Dendritic cell treated with granulocyte-macrophage colony-stimulating factor and Interleukin-4, amounts not matched to agents 40 ng/mL and 50 ng/mL, for 4 days (primary cell): ENCODE results near the gene PLCD1.

Experiments
- H3K27ac Mint-ChIP-seq: one replicate; pipeline ENCODE4 v1.8.0; 2022; ENCODE audit warnings: mild to moderate bottlenecking, mixed read lengths
- H3K27me3 Mint-ChIP-seq: one replicate; pipeline ENCODE4 v1.8.0; 2022; ENCODE audit warnings: mild to moderate bottlenecking, mixed read lengths
- H3K36me3 Mint-ChIP-seq: one replicate; pipeline ENCODE4 v1.8.0; 2022; ENCODE audit warnings: low read depth, mixed read lengths
- H3K4me1 Mint-ChIP-seq: one replicate; pipeline ENCODE4 v1.8.0; 2022; ENCODE audit warnings: low read depth, mixed read lengths
- H3K4me3 Mint-ChIP-seq: one replicate; pipeline ENCODE4 v1.8.0; 2022; ENCODE audit warnings: mild to moderate bottlenecking, moderate library complexity, mixed read lengths
- H3K9me3 Mint-ChIP-seq: one replicate; pipeline ENCODE4 v1.8.0; 2022; ENCODE audit warnings: mixed read lengths
- intact Hi-C: fragments of 100-400 bp; cut with micrococcal nuclease; formaldehyde crosslinking; loops from one replicate; pipeline ENCODE4 v1.15.0; 2022

The PLCD1 gene

GRCh38 chr3:38003817-38004414 lies 25.5 kb downstream of the PLCD1 start:
- H3K4me3 Mint-ChIP-seq, result no peak overlapping the region
- intact Hi-C loops, result loop anchor here (1.0 kb wide), 1 partner anchor 30 kb away; no protein-coding TSS in a partner anchor

GRCh38 chr3:38003371-38003816 lies 26.0 kb downstream of the PLCD1 start:
- peaks cover 60% of the 10 kb centered on the region for H3K36me3 Mint-ChIP-seq

More at GRCh38 chr3:38003817-38004414, 25.5 kb downstream of the PLCD1 start:
- H3K27ac Mint-ChIP-seq, result no peak overlapping the region
- peaks cover 38% of the 10 kb centered on the region for H3K4me1 Mint-ChIP-seq
- peaks cover 64% of the 10 kb centered on the region for H3K36me3 Mint-ChIP-seq
- no peaks in the 10 kb centered on the region for H3K9me3 Mint-ChIP-seq
- no peaks in the 10 kb centered on the region for H3K27me3 Mint-ChIP-seq

GRCh38 chr3:38002940-38003339 lies 26.5 kb downstream of the PLCD1 start:
- Mint-ChIP-seq H3K36me3 (peaks cover 55% of the 10 kb centered on the region), H3K27ac (no peak overlapping the region), H3K9me3 (no peaks in the 10 kb centered on the region), H3K27me3 (no peaks in the 10 kb centered on the region), H3K4me3 (no peak overlapping the region), H3K4me1 (peaks cover 48% of the 10 kb centered on the region)
- intact Hi-C loops, result loop anchor here (1.0 kb wide), 1 partner anchor 29 kb away; no protein-coding TSS in a partner anchor

More at GRCh38 chr3:38003371-38003816, 26.0 kb downstream of the PLCD1 start:
- Mint-ChIP-seq H3K9me3 (no peaks in the 10 kb centered on the region), H3K27ac (no peak overlapping the region), H3K4me3 (no peak overlapping the region), H3K27me3 (no peaks in the 10 kb centered on the region), H3K4me1 (peaks cover 43% of the 10 kb centered on the region)
- intact Hi-C loops, result loop anchor here (1.0 kb wide), 1 partner anchor 29 kb away; no protein-coding TSS in a partner anchor

- H3K4me3 Mint-ChIP-seq, result no peak overlapping the region
- H3K27me3 Mint-ChIP-seq, result no peaks in the 10 kb centered on the region
- no peaks in the 10 kb centered on the region for H3K9me3 Mint-ChIP-seq
- intact Hi-C loops, result no loop called here
- no peak overlapping the region for H3K27ac Mint-ChIP-seq
- H3K4me1 Mint-ChIP-seq, result peaks cover 51% of the 10 kb centered on the region
- peaks cover 50% of the 10 kb centered on the region for H3K36me3 Mint-ChIP-seq
These were observed 27.1 kb downstream of the PLCD1 start for GRCh38 chr3:38002291-38002876.

- intact Hi-C loops, result no loop called here
- Mint-ChIP-seq H3K4me3 (no peak overlapping the region), H3K36me3 (peaks cover 48% of the 10 kb centered on the region), H3K27ac (no peak overlapping the region), H3K4me1 (peaks cover 59% of the 10 kb centered on the region), H3K27me3 (no peaks in the 10 kb centered on the region), H3K9me3 (no peaks in the 10 kb centered on the region)
These were observed 27.9 kb downstream of the PLCD1 start for GRCh38 chr3:38001456-38002081.

- Mint-ChIP-seq H3K4me3 (no peak overlapping the region), H3K27me3 (no peaks in the 10 kb centered on the region), H3K27ac (no peak overlapping the region), H3K36me3 (peaks cover 47% of the 10 kb centered on the region), H3K9me3 (no peaks in the 10 kb centered on the region), H3K4me1 (peaks cover 65% of the 10 kb centered on the region)
- intact Hi-C loops, result no loop called here
These were observed 28.4 kb downstream of the PLCD1 start for GRCh38 chr3:38000965-38001455.

GRCh38 chr3:38000242-38000916 lies 29.1 kb downstream of the PLCD1 start:
- Mint-ChIP-seq H3K27ac (peak overlapping the region; percentile 14), H3K36me3 (peaks cover 47% of the 10 kb centered on the region), H3K9me3 (no peaks in the 10 kb centered on the region), H3K4me1 (peaks cover 71% of the 10 kb centered on the region), H3K27me3 (no peaks in the 10 kb centered on the region), H3K4me3 (no peak overlapping the region)
- intact Hi-C loops, result no loop called here

- no peak overlapping the region for H3K4me3 Mint-ChIP-seq
- intact Hi-C loops, result no loop called here
These were observed 29.6 kb downstream of the PLCD1 start for GRCh38 chr3:37999836-38000235.

GRCh38 chr3:37997791-37998370 lies 31.6 kb downstream of the PLCD1 start:
- peak overlapping the region; percentile 98 for H3K27ac Mint-ChIP-seq
- peaks cover 70% of the 10 kb centered on the region for H3K4me1 Mint-ChIP-seq
- H3K4me3 Mint-ChIP-seq, result peak overlapping the region; percentile 75
- no peaks in the 10 kb centered on the region for H3K27me3 Mint-ChIP-seq
- intact Hi-C loops, result no loop called here
- peaks cover 32% of the 10 kb centered on the region for H3K36me3 Mint-ChIP-seq
- H3K9me3 Mint-ChIP-seq, result no peaks in the 10 kb centered on the region

More at GRCh38 chr3:37999836-38000235, 29.6 kb downstream of the PLCD1 start:
- H3K36me3 Mint-ChIP-seq, result peaks cover 41% of the 10 kb centered on the region
- H3K9me3 Mint-ChIP-seq, result no peaks in the 10 kb centered on the region
- no peaks in the 10 kb centered on the region for H3K27me3 Mint-ChIP-seq
- peak overlapping the region; percentile 98 for H3K27ac Mint-ChIP-seq
- H3K4me1 Mint-ChIP-seq, result peaks cover 73% of the 10 kb centered on the region

- Mint-ChIP-seq H3K36me3 (peaks cover 27% of the 10 kb centered on the region), H3K27me3 (no peaks in the 10 kb centered on the region), H3K9me3 (no peaks in the 10 kb centered on the region), H3K27ac (peak overlapping the region; percentile 38), H3K4me1 (peaks cover 68% of the 10 kb centered on the region), H3K4me3 (no peak overlapping the region)
- intact Hi-C loops, result no loop called here
These were observed 32.1 kb downstream of the PLCD1 start for GRCh38 chr3:37997342-37997741.

- Mint-ChIP-seq H3K27ac (peak overlapping the region; percentile 38), H3K4me1 (peaks cover 68% of the 10 kb centered on the region), H3K27me3 (no peaks in the 10 kb centered on the region), H3K4me3 (no peak overlapping the region), H3K9me3 (no peaks in the 10 kb centered on the region), H3K36me3 (peaks cover 22% of the 10 kb centered on the region)
- intact Hi-C loops, result no loop called here
These were observed 32.6 kb downstream of the PLCD1 start for GRCh38 chr3:37996785-37997301.

- intact Hi-C loops, result loop anchor here (2.0 kb wide), 1 partner anchor 15 kb away; no protein-coding TSS in a partner anchor
- H3K9me3 Mint-ChIP-seq, result no peaks in the 10 kb centered on the region
- no peaks in the 10 kb centered on the region for H3K27me3 Mint-ChIP-seq
- H3K4me1 Mint-ChIP-seq, result peaks cover 76% of the 10 kb centered on the region
- H3K4me3 Mint-ChIP-seq, result no peak overlapping the region
- peaks cover 17% of the 10 kb centered on the region for H3K36me3 Mint-ChIP-seq
- peak overlapping the region; percentile 38 for H3K27ac Mint-ChIP-seq
These were observed 33.5 kb downstream of the PLCD1 start for GRCh38 chr3:37995652-37996641.
